Measurements from ENCODE around the gene NCAPD3. TPM values are rescaled to one million over a fixed set of nuclear protein-coding genes. Genes with fewer than 3 reads are reported as not detected.

Gene NCAPD3
- total and polyA plus RNA-seq, 2 donors (not counting 3 experiments of a cell fraction or from before 2014, with no cell fraction given), result 22.6 to 43.8 TPM

DNA sequence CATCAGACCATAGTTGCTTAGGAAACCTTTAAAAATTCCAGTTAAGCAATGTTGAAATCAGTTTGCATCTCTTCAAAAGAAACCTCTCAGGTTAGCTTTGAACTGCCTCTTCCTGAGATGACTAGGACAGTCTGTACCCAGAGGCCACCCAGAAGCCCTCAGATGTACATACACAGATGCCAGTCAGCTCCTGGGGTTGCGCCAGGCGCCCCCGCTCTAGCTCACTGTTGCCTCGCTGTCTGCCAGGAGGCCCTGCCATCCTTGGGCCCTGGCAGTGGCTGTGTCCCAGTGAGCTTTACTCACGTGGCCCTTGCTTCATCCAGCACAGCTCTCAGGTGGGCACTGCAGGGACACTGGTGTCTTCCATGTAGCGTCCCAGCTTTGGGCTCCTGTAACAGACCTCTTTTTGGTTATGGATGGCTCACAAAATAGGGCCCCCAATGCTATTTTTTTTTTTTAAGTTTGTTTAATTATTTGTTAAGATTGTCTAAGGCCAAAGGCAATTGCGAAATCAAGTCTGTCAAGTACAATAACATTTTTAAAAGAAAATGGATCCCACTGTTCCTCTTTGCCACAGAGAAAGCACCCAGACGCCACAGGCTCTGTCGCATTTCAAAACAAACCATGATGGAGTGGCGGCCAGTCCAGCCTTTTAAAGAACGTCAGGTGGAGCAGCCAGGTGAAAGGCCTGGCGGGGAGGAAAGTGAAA is 73.4 kb downstream of the NCAPD3 start:
- no peak for DNase-seq (ENCODE audit: low read depth, low spot score)
- BruUV-seq (replicated peaks), result no TSS peak
- Histone ChIP-seq H3K79me2 (ENCODE audit: control insufficient read depth, insufficient read depth, low read length) (no peaks in the 10 kb centered on the region), H3K4me2 (ENCODE audit: insufficient read depth, low read length) (no peak overlapping the region), H3K4me3 (replicated peaks in 1 of 3; ENCODE audit: insufficient read depth in 1 of 3, low read depth in 1 of 3, low read length in 3 of 3) (no peak overlapping the region), H3K27ac (ENCODE audit: insufficient read depth, low read depth, low read length) (no peak overlapping the region), H3K36me3 (ENCODE audit: control insufficient read depth in 2 of 2, extremely low read depth in 1 of 2, insufficient read depth in 2 of 2, low read length in 2 of 2) (peaks cover 12 to 33% of the 10 kb centered on the region in 2 experiments), H3K9me1 (replicated peaks; ENCODE audit: control insufficient read depth, extremely low read depth, insufficient read depth, low read length) (no peaks in the 10 kb centered on the region), H3K27me3 (ENCODE audit: control insufficient read depth in 2 of 2, insufficient read depth in 2 of 2, low read length in 2 of 2) (no peaks in the 10 kb centered on the region), H2AFZ (ENCODE audit: low read depth, low read length) (no peak overlapping the region), H3K4me1 (ENCODE audit: control insufficient read depth, extremely low read depth, insufficient read depth, low read length) (no peaks in the 10 kb centered on the region), H3K9me3 (replicated peaks; ENCODE audit: control insufficient read depth, insufficient read depth, low read length) (no peaks in the 10 kb centered on the region), H3K9ac (replicated peaks; ENCODE audit: extremely low read depth, insufficient read depth, low read length) (no peak overlapping the region), H4K20me1 (replicated peaks; ENCODE audit: control insufficient read depth, extremely low read depth, insufficient read depth, low read length) (no peaks in the 10 kb centered on the region)
- ChIA-PET POLR2A (no interaction called here), CTCF (interaction anchor here (1.3 kb wide), 1 partner anchor 100 kb away, joined by 7 read pairs; no protein-coding TSS in a partner anchor)
- FAIRE-seq, result no peak
- TF ChIP-seq, protein P1, sequence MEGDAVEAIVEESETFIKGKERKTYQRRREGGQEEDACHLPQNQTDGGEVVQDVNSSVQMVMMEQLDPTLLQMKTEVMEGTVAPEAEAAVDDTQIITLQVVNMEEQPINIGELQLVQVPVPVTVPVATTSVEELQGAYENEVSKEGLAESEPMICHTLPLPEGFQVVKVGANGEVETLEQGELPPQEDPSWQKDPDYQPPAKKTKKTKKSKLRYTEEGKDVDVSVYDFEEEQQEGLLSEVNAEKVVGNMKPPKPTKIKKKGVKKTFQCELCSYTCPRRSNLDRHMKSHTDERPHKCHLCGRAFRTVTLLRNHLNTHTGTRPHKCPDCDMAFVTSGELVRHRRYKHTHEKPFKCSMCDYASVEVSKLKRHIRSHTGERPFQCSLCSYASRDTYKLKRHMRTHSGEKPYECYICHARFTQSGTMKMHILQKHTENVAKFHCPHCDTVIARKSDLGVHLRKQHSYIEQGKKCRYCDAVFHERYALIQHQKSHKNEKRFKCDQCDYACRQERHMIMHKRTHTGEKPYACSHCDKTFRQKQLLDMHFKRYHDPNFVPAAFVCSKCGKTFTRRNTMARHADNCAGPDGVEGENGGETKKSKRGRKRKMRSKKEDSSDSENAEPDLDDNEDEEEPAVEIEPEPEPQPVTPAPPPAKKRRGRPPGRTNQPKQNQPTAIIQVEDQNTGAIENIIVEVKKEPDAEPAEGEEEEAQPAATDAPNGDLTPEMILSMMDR (IDR thresholded peaks at IDR 0.05; ENCODE audit: extremely low read depth in 1 of 2, insufficient read depth in 1 of 2, low read depth in 1 of 2, low read length in 2 of 2), result no peak
- TF ChIP-seq EZH2 (IDR thresholded peaks at IDR 0.05; ENCODE audit: borderline replicate concordance, low read depth, low read length, severe bottlenecking), result no peak
- no peak for TF ChIP-seq MYC (IDR thresholded peaks at IDR 0.05; ENCODE audit: low read depth, low read length)
- TF ChIP-seq JUN (IDR thresholded peaks at IDR 0.05; ENCODE audit: borderline replicate concordance, insufficient read depth, insufficient read length, low read depth), result no peak
- TF ChIP-seq POLR2A (IDR thresholded peaks at IDR 0.05; ENCODE audit: low read depth, low read length), result no peak
- no peak for TF ChIP-seq GATA2 (IDR thresholded peaks at IDR 0.05; ENCODE audit: insufficient read depth, insufficient read length, low read depth, low read length)
- no peak for TF ChIP-seq POLR2AphosphoS5 (IDR thresholded peaks at IDR 0.05; ENCODE audit: insufficient read depth, low read depth, low read length)
- TF ChIP-seq FOS (IDR thresholded peaks at IDR 0.05; ENCODE audit: borderline replicate concordance, insufficient read depth, low read length), result no peak
- TF ChIP-seq, protein P2, sequence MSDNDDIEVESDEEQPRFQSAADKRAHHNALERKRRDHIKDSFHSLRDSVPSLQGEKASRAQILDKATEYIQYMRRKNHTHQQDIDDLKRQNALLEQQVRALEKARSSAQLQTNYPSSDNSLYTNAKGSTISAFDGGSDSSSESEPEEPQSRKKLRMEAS (IDR thresholded peaks at IDR 0.05; ENCODE audit: insufficient read depth, insufficient read length), result no peak
- intact Hi-C loops (cut with micrococcal nuclease), result no loop called here
- dilution Hi-C loops (cut with MboI; ENCODE audit: extremely low pct_ligation_motif_present, low sequenced_read_pairs), result no loop called here
